ENCODE data around the gene STK25. TPM values are rescaled to one million over a fixed set of nuclear protein-coding genes. Genes with fewer than 3 reads are reported as not detected.

The STK25 gene
- total RNA-seq, 1 experiment from 2014 or later, result 159 TPM

DNA sequence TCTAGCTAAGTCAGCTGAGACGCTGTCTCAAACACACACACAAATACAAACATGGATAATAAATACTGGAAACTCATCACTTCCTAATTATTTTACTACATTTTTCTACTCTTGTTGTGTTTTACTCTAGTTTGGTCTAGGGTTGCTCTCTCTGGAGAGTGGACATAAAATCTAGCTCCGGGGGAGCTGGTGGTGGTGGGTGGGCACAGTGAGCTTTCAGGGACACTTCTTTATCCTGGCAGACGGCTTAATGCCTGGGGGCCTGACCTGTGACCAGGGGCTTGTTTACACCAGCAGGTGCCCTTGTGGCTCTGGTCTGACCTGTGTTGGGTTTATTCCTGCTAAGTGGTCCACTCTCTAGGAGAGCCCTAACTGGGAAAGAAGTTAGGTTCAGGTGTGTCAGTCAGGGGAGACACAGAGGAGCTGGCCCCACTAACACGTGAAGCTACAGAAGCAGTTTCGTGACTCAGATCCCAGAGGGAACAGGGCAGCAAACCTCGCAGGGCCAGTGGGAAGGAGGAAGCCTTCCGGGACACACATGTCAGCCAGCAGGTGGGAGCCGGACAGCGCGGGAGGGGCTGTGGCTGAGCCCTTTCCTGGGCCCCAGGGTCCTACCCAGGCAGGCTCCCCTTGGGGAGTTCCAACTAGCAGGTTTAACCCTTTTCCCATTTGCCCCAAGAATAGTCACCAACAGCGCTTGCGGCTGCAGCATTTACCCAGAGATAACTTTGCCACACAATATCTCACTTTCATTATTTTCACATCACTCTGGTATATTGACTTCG is 27.7 kb upstream of the STK25 start:
- no peaks in the 10 kb centered on the region for H3K36me3 Mint-ChIP-seq (ENCODE audit: insufficient read depth, unreplicated experiment)
- DNase-seq, result no peak
- CTCF ChIA-PET, result no interaction called here
- peaks cover 29% of the 10 kb centered on the region for H3K27me3 Mint-ChIP-seq (ENCODE audit: unreplicated experiment)
- intact Hi-C loops (cut with micrococcal nuclease; ENCODE audit: unreplicated experiment), result no loop called here
- no peaks in the 10 kb centered on the region for H3K9me3 Mint-ChIP-seq (ENCODE audit: low read depth, unreplicated experiment)
- TF ChIP-seq, protein P1, sequence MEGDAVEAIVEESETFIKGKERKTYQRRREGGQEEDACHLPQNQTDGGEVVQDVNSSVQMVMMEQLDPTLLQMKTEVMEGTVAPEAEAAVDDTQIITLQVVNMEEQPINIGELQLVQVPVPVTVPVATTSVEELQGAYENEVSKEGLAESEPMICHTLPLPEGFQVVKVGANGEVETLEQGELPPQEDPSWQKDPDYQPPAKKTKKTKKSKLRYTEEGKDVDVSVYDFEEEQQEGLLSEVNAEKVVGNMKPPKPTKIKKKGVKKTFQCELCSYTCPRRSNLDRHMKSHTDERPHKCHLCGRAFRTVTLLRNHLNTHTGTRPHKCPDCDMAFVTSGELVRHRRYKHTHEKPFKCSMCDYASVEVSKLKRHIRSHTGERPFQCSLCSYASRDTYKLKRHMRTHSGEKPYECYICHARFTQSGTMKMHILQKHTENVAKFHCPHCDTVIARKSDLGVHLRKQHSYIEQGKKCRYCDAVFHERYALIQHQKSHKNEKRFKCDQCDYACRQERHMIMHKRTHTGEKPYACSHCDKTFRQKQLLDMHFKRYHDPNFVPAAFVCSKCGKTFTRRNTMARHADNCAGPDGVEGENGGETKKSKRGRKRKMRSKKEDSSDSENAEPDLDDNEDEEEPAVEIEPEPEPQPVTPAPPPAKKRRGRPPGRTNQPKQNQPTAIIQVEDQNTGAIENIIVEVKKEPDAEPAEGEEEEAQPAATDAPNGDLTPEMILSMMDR (IDR thresholded peaks at IDR 0.05; ENCODE audit: unreplicated experiment), result no peak
- H3K4me3 Mint-ChIP-seq (ENCODE audit: low read depth, unreplicated experiment), result no peak overlapping the region
- no peaks in the 10 kb centered on the region for H3K4me1 Mint-ChIP-seq (ENCODE audit: low read depth, unreplicated experiment)
- no TSS peak for BruUV-seq (replicated peaks)
- no peak overlapping the region for H3K27ac Mint-ChIP-seq (ENCODE audit: unreplicated experiment)

DNA sequence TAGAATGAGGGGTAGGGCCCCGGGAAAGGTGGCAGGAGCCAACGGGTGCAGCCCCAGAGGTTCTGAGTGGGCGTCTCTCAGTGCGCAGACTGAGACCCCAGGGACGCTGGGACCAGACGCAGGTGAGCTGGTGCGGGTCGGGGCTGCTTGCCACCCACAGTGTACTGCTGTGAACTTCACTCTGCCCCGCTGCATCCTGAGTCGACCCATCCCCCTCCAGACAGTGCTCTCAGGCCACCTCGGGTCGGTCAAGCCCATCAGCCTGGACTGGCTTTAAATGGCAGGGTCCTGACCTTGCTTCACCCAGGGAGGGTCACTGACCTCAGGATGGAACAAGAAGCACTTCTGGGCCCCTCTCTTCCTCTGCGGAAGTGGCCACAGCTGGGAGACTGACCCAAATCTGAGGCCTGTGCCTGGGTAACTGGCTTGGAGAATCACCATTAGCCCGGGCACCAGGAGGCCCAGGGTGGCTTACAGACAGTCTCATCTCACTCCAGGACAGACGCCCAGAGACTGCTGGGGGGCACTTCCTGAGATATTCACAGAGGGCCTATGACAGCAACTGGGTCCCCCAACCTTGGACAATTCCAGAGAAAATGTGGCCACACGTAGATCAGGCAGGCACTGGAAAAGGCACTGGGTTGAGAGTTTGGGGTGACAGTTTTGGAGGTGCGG is 26.5 kb upstream of the STK25 start:
- no peak overlapping the region for H3K27ac Mint-ChIP-seq (ENCODE audit: unreplicated experiment)
- H3K36me3 Mint-ChIP-seq (ENCODE audit: insufficient read depth, unreplicated experiment), result no peaks in the 10 kb centered on the region
- TF ChIP-seq, protein P1 (IDR thresholded peaks at IDR 0.05; ENCODE audit: unreplicated experiment), result no peak
- no peaks in the 10 kb centered on the region for H3K9me3 Mint-ChIP-seq (ENCODE audit: low read depth, unreplicated experiment)
- no peak for DNase-seq
- no TSS peak for BruUV-seq (replicated peaks)
- CTCF ChIA-PET, result no interaction called here
- intact Hi-C loops (cut with micrococcal nuclease; ENCODE audit: unreplicated experiment), result no loop called here
- no peaks in the 10 kb centered on the region for H3K4me1 Mint-ChIP-seq (ENCODE audit: low read depth, unreplicated experiment)
- no peak overlapping the region for H3K4me3 Mint-ChIP-seq (ENCODE audit: low read depth, unreplicated experiment)
- H3K27me3 Mint-ChIP-seq (ENCODE audit: unreplicated experiment), result peaks cover 41% of the 10 kb centered on the region

DNA sequence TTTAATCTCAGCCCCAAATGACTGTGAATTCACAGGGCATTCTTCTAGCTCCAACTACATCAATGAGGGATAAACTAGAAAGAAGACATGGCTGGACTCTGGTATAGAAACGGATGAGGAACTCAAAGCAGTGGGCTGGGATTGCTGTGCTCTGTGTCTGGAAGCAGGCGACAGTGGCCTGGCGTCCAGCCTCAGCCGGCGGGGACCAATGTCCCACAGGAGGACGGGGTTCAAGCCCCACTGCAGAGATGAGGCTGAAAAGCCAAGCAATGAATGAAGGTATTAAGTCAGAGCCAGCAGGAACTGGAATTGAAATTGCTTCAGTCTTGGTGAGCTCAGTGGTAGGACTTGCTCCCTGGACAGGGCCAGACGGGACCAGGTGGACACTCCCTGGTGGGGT is 25.9 kb upstream of the STK25 start:
- H3K4me1 Mint-ChIP-seq (ENCODE audit: low read depth, unreplicated experiment), result no peaks in the 10 kb centered on the region
- no TSS peak for BruUV-seq (replicated peaks)
- H3K27me3 Mint-ChIP-seq (ENCODE audit: unreplicated experiment), result peaks cover 43% of the 10 kb centered on the region
- DNase-seq, result no peak
- H3K36me3 Mint-ChIP-seq (ENCODE audit: insufficient read depth, unreplicated experiment), result no peaks in the 10 kb centered on the region
- no peak overlapping the region for H3K4me3 Mint-ChIP-seq (ENCODE audit: low read depth, unreplicated experiment)
- CTCF ChIA-PET, result no interaction called here
- TF ChIP-seq, protein P1 (IDR thresholded peaks at IDR 0.05; ENCODE audit: unreplicated experiment), result no peak
- intact Hi-C loops (cut with micrococcal nuclease; ENCODE audit: unreplicated experiment), result no loop called here
- H3K27ac Mint-ChIP-seq (ENCODE audit: unreplicated experiment), result no peak overlapping the region
- no peaks in the 10 kb centered on the region for H3K9me3 Mint-ChIP-seq (ENCODE audit: low read depth, unreplicated experiment)

DNA sequence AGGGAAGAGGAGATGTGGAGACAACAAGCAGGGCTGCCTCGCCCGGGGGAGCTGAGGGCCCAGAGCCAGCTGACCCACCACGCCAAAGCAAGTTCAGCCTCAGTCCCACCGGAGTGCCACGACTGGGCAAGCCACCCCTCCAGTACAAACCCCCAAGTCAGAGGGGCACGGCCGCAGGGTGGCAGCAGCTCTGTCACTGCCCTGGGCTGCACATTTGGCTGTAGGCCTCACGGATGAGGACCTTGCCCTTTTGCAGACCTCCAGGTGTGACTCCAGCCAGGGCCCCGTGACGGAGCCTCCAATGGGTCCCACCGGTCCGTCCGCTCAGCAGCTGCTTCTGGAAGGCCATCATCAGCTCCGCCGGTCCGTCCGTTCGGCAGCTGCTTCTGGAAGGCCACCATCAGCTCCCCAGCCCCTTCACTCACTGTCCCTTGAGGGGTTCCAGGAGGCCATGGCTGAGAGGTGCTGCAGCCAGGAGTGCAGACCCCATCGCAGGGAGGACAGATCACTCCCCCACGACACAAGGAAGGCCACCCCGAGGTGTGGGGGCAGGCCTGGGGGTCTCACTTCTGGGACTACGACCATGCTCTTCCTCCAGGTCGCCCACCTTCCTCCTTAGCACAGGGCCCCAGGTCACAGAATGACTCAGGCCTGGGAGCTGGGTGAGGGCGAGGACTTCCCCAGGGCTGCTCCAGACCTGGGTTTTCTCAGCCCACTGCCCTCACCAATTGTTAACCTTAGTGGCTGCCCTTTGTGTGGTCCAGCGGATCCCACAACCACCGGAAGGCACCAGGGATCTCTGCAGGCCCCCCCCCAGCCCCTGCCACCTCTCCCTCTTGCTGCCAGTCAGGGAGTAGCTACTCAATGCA is 24.6 kb upstream of the STK25 start:
- peaks cover 41% of the 10 kb centered on the region for H3K27me3 Mint-ChIP-seq (ENCODE audit: unreplicated experiment)
- no TSS peak for BruUV-seq (replicated peaks)
- CTCF ChIA-PET, result interaction anchor here (0.6 kb wide), 1 partner anchor 12 kb away, joined by 5 read pairs; no protein-coding TSS in a partner anchor
- H3K4me3 Mint-ChIP-seq (ENCODE audit: low read depth, unreplicated experiment), result no peak overlapping the region
- no peak overlapping the region for H3K27ac Mint-ChIP-seq (ENCODE audit: unreplicated experiment)
- TF ChIP-seq, protein P1 (IDR thresholded peaks at IDR 0.05; ENCODE audit: unreplicated experiment), result no peak
- no peaks in the 10 kb centered on the region for H3K9me3 Mint-ChIP-seq (ENCODE audit: low read depth, unreplicated experiment)
- no peaks in the 10 kb centered on the region for H3K36me3 Mint-ChIP-seq (ENCODE audit: insufficient read depth, unreplicated experiment)
- H3K4me1 Mint-ChIP-seq (ENCODE audit: low read depth, unreplicated experiment), result no peaks in the 10 kb centered on the region
- DNase-seq, result no peak
- intact Hi-C loops (cut with micrococcal nuclease; ENCODE audit: unreplicated experiment), result no loop called here
